IMR-90 (cell line): ENCODE results near the gene DDX31. TPM values are rescaled to one million over a fixed set of nuclear protein-coding genes. Genes with fewer than 3 reads are reported as not detected.

ENCODE experiments used
- ATAC-seq: fragments of 200-7000 bp; cut with Tn5 transposase; 2 replicates; pipeline ENCODE4 v1.9.1; 2020; ENCODE audit warnings: low read depth, mild to moderate bottlenecking, moderate library complexity
- BruUV-seq: library from RNA; stranded (reverse); fragments of 400-500 nt; replicated peaks from 2 replicates; lab custom pipeline; 2021; lab: Mats Ljungman, UMichigan
- CTCF ChIA-PET: fragments of 300-600 bp; formaldehyde crosslinking; extraction: SDS; loops from one replicate; lab custom pipeline; 2021; ENCODE audit warnings: antibody characterized with exemption; lab: Yijun Ruan, JAX
- POLR2A ChIA-PET: fragments of 300-600 bp; sonication (Branson Sonifier 250); formaldehyde crosslinking; loops from one replicate; lab custom pipeline; 2022; ENCODE audit warnings: antibody characterized with exemption; ENCODE audit not compliant: unreplicated experiment; lab: Charles Lee
- DNase-seq: peaks from one replicate; pipeline ENCODE4 v3.0.0; 2013
- H2AFZ ChIP-seq: replicated peaks from 2 replicates; pipeline ENCODE3; 2013; ENCODE audit warnings: low read length, mild to moderate bottlenecking; ENCODE audit not compliant: poor library complexity
- H2AK5ac ChIP-seq: 2 replicates; pipeline ENCODE4 v1.6.1; 2013; ENCODE audit warnings: low read depth, low read length, inconsistent platforms
- H2AK9ac ChIP-seq: replicated peaks from 2 replicates; pipeline ENCODE3; 2013; ENCODE audit warnings: mild to moderate bottlenecking, low read depth, low read length, moderate library complexity; ENCODE audit not compliant: poor library complexity
- H2BK120ac ChIP-seq: 2 replicates; pipeline ENCODE4 v1.6.1; 2013; ENCODE audit warnings: low read depth, low read length, inconsistent platforms
- H2BK15ac ChIP-seq: 3 replicates; pipeline ENCODE4 v1.6.1; 2013; ENCODE audit warnings: low read depth, low read length, inconsistent platforms
- H2BK20ac ChIP-seq: 2 replicates; pipeline ENCODE4 v1.6.1; 2013; ENCODE audit warnings: low read depth, mild to moderate bottlenecking, inconsistent platforms, low read length, moderate library complexity
- H2BK5ac ChIP-seq: 2 replicates; pipeline ENCODE4 v1.6.1; 2013; ENCODE audit warnings: mild to moderate bottlenecking, low read depth, low read length, inconsistent platforms; ENCODE audit not compliant: poor library complexity, severe bottlenecking
- H3K14ac ChIP-seq: replicated peaks from 2 replicates; pipeline ENCODE4 v1.6.1; 2013; ENCODE audit warnings: low read depth, low read length, inconsistent platforms
- H3K18ac ChIP-seq: 2 replicates; pipeline ENCODE4 v1.6.1; 2013; ENCODE audit warnings: low read depth, low read length, control low read depth
- H3K23ac ChIP-seq: 2 replicates; pipeline ENCODE4 v1.6.1; 2013; ENCODE audit warnings: low read depth, low read length, inconsistent platforms
- H3K27ac ChIP-seq: 2 replicates; pipeline ENCODE4 v1.5.1; 2013; ENCODE audit warnings: mild to moderate bottlenecking, control low read depth, low read length; ENCODE audit not compliant: insufficient read depth
- H3K27me3 ChIP-seq: 2 replicates; pipeline ENCODE4 v1.6.1; 2013; ENCODE audit warnings: low read length; ENCODE audit not compliant: control insufficient read depth, insufficient read depth
- H3K36me3 ChIP-seq: 2 replicates; pipeline ENCODE4 v1.6.1; 2013; ENCODE audit warnings: low read length, mixed read lengths; ENCODE audit not compliant: control insufficient read depth, insufficient read depth
- H3K4ac ChIP-seq: 2 replicates; pipeline ENCODE4 v1.6.1; 2013; ENCODE audit warnings: low read depth, low read length, inconsistent platforms
- H3K4me1 ChIP-seq: 2 replicates; pipeline ENCODE4 v1.6.1; 2013; ENCODE audit warnings: low read length, mixed read lengths; ENCODE audit not compliant: control insufficient read depth, insufficient read depth
- H3K4me2 ChIP-seq: 2 replicates; pipeline ENCODE4 v1.6.1; 2013; ENCODE audit warnings: low read depth, mild to moderate bottlenecking, control low read depth, low read length, moderate library complexity
- H3K4me3 ChIP-seq: 2 replicates; pipeline ENCODE4 v1.5.1; 2013; ENCODE audit warnings: low read depth, mild to moderate bottlenecking, control low read depth, low read length, moderate library complexity; ENCODE audit not compliant: insufficient read depth
- H3K56ac ChIP-seq: 2 replicates; pipeline ENCODE4 v1.6.1; 2013; ENCODE audit warnings: low read length, inconsistent platforms; ENCODE audit not compliant: insufficient read depth; ENCODE audit errors: extremely low read depth
- H3K79me1 ChIP-seq, 2 experiments: 2 replicates each; pipeline ENCODE4 v1.6.1; 2013; ENCODE audit warnings: low read length in 2 of 2, inconsistent platforms in 1 of 2, low read depth in 1 of 2
- H3K9ac ChIP-seq: 2 replicates; pipeline ENCODE4 v1.6.1; 2013; ENCODE audit warnings: low read depth, low read length, control low read depth
- H3K9me1 ChIP-seq: 2 replicates; pipeline ENCODE4 v1.6.1; 2013; ENCODE audit warnings: low read length, inconsistent platforms; ENCODE audit not compliant: insufficient read depth
- H3K9me3 ChIP-seq: 2 replicates; pipeline ENCODE4 v1.6.1; 2013; ENCODE audit warnings: low read length; ENCODE audit not compliant: control insufficient read depth, insufficient read depth
- H4K20me1 ChIP-seq: 2 replicates; pipeline ENCODE4 v1.6.1; 2013; ENCODE audit warnings: low read length, inconsistent platforms; ENCODE audit not compliant: insufficient read depth
- H4K5ac ChIP-seq: 2 replicates; pipeline ENCODE4 v1.6.1; 2013; ENCODE audit warnings: mild to moderate bottlenecking, low read depth, low read length, control low read depth
- H4K8ac ChIP-seq, 2 experiments: 2 replicates each; pipeline ENCODE4 v1.6.1; 2013; ENCODE audit warnings: low read depth in 2 of 2, low read length in 2 of 2, control low read depth in 1 of 2, inconsistent platforms in 1 of 2
- H4K91ac ChIP-seq: 2 replicates; pipeline ENCODE4 v1.6.1; 2013; ENCODE audit warnings: low read depth, low read length, inconsistent platforms; ENCODE audit not compliant: insufficient read depth
- BHLHE40 ChIP-seq: fragments of 150-350 bp; IDR thresholded peaks from 2 replicates; pipeline ENCODE4 v1.6.1; 2016; ENCODE audit warnings: mild to moderate bottlenecking, low read depth, low read length
- CEBPB ChIP-seq: IDR thresholded peaks from 2 replicates; pipeline ENCODE4 v1.6.1; 2012; ENCODE audit warnings: low read depth, low read length, improper control_type of control experiment
- CHD1 ChIP-seq: IDR thresholded peaks from 2 replicates; pipeline ENCODE4 v1.6.1; 2012; ENCODE audit warnings: low read depth, low read length, improper control_type of control experiment
- FOS ChIP-seq: fragments of 150-350 bp; IDR thresholded peaks from 2 replicates; pipeline ENCODE4 v1.6.1; 2016; ENCODE audit warnings: low read depth, low read length
- MAFK ChIP-seq: IDR thresholded peaks from 2 replicates; pipeline ENCODE4 v1.6.1; 2012; ENCODE audit warnings: low read depth, low read length, improper control_type of control experiment
- MAZ ChIP-seq: IDR thresholded peaks from 2 replicates; pipeline ENCODE4 v1.6.1; 2012; ENCODE audit warnings: low read depth, mild to moderate bottlenecking, low read length, improper control_type of control experiment, moderate library complexity, borderline replicate concordance
- MXI1 ChIP-seq: IDR thresholded peaks from 2 replicates; pipeline ENCODE4 v1.6.1; 2012; ENCODE audit warnings: low read depth, mild to moderate bottlenecking, low read length, moderate library complexity, borderline replicate concordance
- NFE2L2 ChIP-seq: fragments of 150-350 bp; IDR thresholded peaks from 2 replicates; pipeline ENCODE4 v1.6.1; 2016; ENCODE audit warnings: low read depth, mild to moderate bottlenecking, low read length
- POLR2A ChIP-seq: IDR thresholded peaks from 2 replicates; pipeline ENCODE4 v1.6.1; 2012; ENCODE audit warnings: mild to moderate bottlenecking, low read depth, low read length
- RAD21 ChIP-seq: IDR thresholded peaks from 2 replicates; pipeline ENCODE4 v1.6.1; 2012; ENCODE audit warnings: low read length, improper control_type of control experiment
- RCOR1 ChIP-seq: IDR thresholded peaks from 2 replicates; pipeline ENCODE4 v1.6.1; 2012; ENCODE audit warnings: mild to moderate bottlenecking, low read length, improper control_type of control experiment; ENCODE audit not compliant: insufficient replicate concordance
- RFX5 ChIP-seq: IDR thresholded peaks from 2 replicates; pipeline ENCODE4 v1.8.0; 2012; ENCODE audit warnings: low read depth, mild to moderate bottlenecking, low read length, moderate library complexity
- SMC3 ChIP-seq: fragments of 150-350 bp; IDR thresholded peaks from 2 replicates; pipeline ENCODE4 v1.6.1; 2016; ENCODE audit warnings: low read depth, mild to moderate bottlenecking, antibody characterized with exemption, low read length, moderate library complexity
- WGBS, 2 experiments: methylation state at CpG; one replicate each; pipeline versions ENCODE4 v1.1.5 to v1.1.7; 2013; ENCODE audit warnings: missing lambda C conversion rate in 2 of 2; ENCODE audit not compliant: insufficient read length in 1 of 2; ENCODE audit errors: extremely low coverage in 2 of 2; 5-methylcytosine and 5-hydroxymethylcytosine counted together
- dilution Hi-C: fragments of 300-500 bp; cut with HindIII; formaldehyde crosslinking; loops from one replicate; pipeline ENCODE4 v1.14.3; 2018; ENCODE audit warnings: low sequenced_read_pairs; ENCODE audit not compliant: unreplicated experiment
- in situ Hi-C: fragments of 300-500 bp; cut with MboI; formaldehyde crosslinking; loops from 3 replicates; pipeline ENCODE4 v1.14.3; 2019; ENCODE audit warnings: low sequenced_read_pairs, inconsistent platforms, mixed read lengths
- intact Hi-C: fragments of 100-400 bp; cut with micrococcal nuclease; formaldehyde crosslinking; loops from 2 replicates; pipeline ENCODE4 v1.10.0; 2022
- polyA plus RNA-seq, 3 experiments: library from polyadenylated mRNA; depleted of rRNA; stranded (reverse); fragments of >200 nt; gene quantifications; 2 replicates each; pipeline ENCODE4 v1.2.3, GENCODE V29; 2012; ENCODE audit warnings: low replicate concordance in 1 of 3
- total RNA-seq: library from RNA; depleted of rRNA; stranded (reverse); fragments of >200 nt; gene quantifications from 2 replicates; pipeline ENCODE4 v1.2.3, GENCODE V29; 2012
- TF ChIP-seq, protein P1 (sequence below): fragments of 150-350 bp; IDR thresholded peaks from 2 replicates; pipeline ENCODE4 v1.6.1; 2016; ENCODE audit warnings: low read depth, mild to moderate bottlenecking, low read length, moderate library complexity, borderline replicate concordance
- TF ChIP-seq, protein P2 (sequence below): conservative IDR thresholded peaks from 2 replicates; pipeline ENCODE4 v1.5.1; 2012; ENCODE audit warnings: mild to moderate bottlenecking, low read depth, low read length, improper control_type of control experiment
- TF ChIP-seq, protein P3 (sequence below): fragments of 150-350 bp; IDR thresholded peaks from 2 replicates; pipeline ENCODE4 v1.6.1; 2017; ENCODE audit warnings: mild to moderate bottlenecking, antibody characterized with exemption, low read length, low read depth

Gene DDX31
- total and polyA plus RNA-seq, 2 of the 4 experiments (the other 2 are of a cell fraction) = 10.7 to 14.0 TPM

DNA sequence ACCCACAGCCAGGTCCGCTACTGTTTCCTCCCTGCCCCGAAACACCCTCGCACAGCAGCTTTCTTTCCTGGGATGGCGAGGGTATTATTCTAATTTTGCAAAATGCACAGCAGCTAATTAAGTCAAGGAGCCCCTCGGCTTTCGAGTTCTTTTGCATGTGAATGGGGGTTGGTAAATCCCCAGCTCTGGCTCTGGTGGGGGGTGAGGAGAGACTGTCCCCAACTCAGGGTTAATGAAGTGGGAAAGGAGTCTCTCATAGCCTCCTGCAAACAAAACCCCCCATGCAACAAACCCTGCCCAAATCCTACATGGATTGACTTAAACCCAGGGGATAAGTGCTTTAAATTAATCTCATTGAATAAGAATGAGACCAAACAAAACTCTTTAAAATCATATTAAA lies 78.5 kb downstream of the DDX31 start:
- H4K91ac ChIP-seq = no peak overlapping the region
- no peak overlapping the region for H3K9ac ChIP-seq
- H3K4me3 ChIP-seq = no peak overlapping the region
- H2BK120ac ChIP-seq = no peak overlapping the region
- DNase-seq = no peak
- no peak overlapping the region for H4K8ac ChIP-seq
- no peak overlapping the region for H3K27ac ChIP-seq
- H3K9me1 ChIP-seq = no peaks in the 10 kb centered on the region; the same call in 1 of the 2 replicates
- peaks cover 58% of the 10 kb centered on the region for H3K27me3 ChIP-seq
- H3K9me3 ChIP-seq = no peaks in the 10 kb centered on the region
- no peak overlapping the region for H2AK5ac ChIP-seq
- H4K5ac ChIP-seq = no peak overlapping the region
- no peaks in the 10 kb centered on the region; the same call in 1 of the 2 replicates for H3K4me1 ChIP-seq
- no peaks in the 10 kb centered on the region for H3K79me1 ChIP-seq
- H3K23ac ChIP-seq = no peak overlapping the region
- dilution Hi-C loops (no loop called here), in situ Hi-C loops (no loop called here), intact Hi-C loops (no loop called here)
- H2AK9ac ChIP-seq = no peak overlapping the region
- no CpG with 5 or more reads among the region's 6 CpGs for WGBS, 2 experiments
- no peak overlapping the region for H2BK20ac ChIP-seq
- TF ChIP-seq RFX5 (no peak), FOS (no peak), MAZ (no peak), POLR2A (no peak), CEBPB (no peak), CHD1 (no peak), MXI1 (no peak), BHLHE40 (no peak), RCOR1 (no peak), SMC3 (no peak), RAD21 (no peak), NFE2L2 (no peak), MAFK (no peak)
- TF ChIP-seq, protein P1, sequence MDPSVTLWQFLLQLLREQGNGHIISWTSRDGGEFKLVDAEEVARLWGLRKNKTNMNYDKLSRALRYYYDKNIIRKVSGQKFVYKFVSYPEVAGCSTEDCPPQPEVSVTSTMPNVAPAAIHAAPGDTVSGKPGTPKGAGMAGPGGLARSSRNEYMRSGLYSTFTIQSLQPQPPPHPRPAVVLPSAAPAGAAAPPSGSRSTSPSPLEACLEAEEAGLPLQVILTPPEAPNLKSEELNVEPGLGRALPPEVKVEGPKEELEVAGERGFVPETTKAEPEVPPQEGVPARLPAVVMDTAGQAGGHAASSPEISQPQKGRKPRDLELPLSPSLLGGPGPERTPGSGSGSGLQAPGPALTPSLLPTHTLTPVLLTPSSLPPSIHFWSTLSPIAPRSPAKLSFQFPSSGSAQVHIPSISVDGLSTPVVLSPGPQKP = no peak
- TF ChIP-seq, protein P2, sequence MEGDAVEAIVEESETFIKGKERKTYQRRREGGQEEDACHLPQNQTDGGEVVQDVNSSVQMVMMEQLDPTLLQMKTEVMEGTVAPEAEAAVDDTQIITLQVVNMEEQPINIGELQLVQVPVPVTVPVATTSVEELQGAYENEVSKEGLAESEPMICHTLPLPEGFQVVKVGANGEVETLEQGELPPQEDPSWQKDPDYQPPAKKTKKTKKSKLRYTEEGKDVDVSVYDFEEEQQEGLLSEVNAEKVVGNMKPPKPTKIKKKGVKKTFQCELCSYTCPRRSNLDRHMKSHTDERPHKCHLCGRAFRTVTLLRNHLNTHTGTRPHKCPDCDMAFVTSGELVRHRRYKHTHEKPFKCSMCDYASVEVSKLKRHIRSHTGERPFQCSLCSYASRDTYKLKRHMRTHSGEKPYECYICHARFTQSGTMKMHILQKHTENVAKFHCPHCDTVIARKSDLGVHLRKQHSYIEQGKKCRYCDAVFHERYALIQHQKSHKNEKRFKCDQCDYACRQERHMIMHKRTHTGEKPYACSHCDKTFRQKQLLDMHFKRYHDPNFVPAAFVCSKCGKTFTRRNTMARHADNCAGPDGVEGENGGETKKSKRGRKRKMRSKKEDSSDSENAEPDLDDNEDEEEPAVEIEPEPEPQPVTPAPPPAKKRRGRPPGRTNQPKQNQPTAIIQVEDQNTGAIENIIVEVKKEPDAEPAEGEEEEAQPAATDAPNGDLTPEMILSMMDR = no peak
- TF ChIP-seq, protein P3, sequence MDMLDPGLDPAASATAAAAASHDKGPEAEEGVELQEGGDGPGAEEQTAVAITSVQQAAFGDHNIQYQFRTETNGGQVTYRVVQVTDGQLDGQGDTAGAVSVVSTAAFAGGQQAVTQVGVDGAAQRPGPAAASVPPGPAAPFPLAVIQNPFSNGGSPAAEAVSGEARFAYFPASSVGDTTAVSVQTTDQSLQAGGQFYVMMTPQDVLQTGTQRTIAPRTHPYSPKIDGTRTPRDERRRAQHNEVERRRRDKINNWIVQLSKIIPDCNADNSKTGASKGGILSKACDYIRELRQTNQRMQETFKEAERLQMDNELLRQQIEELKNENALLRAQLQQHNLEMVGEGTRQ = no peak
- H3K36me3 ChIP-seq = peaks cover 6% of the 10 kb centered on the region
- ATAC-seq = no peak
- no peak overlapping the region for H2AFZ ChIP-seq
- no peak overlapping the region for H3K18ac ChIP-seq
- no peak overlapping the region for H3K4me2 ChIP-seq
- H4K20me1 ChIP-seq = peaks cover 27% of the 10 kb centered on the region
- ChIA-PET POLR2A (no interaction called here), CTCF (no interaction called here)
- no peak overlapping the region for H3K4ac ChIP-seq
- no peak overlapping the region for H2BK15ac ChIP-seq
- H3K56ac ChIP-seq = no peak overlapping the region
- no TSS peak for BruUV-seq
- no peak overlapping the region for H2BK5ac ChIP-seq
- no peak overlapping the region for H3K14ac ChIP-seq
